GM12864 (cell line): ENCODE measurements around the gene WNT5A.

Source experiments
- DNase-seq: peaks from one replicate; pipeline ENCODE4 v3.0.0-alpha.2; 2011; ENCODE audit warnings: low read depth
- H3K4me3 ChIP-seq: 2 replicates; pipeline ENCODE4 v1.5.1; 2011; ENCODE audit warnings: mild to moderate bottlenecking, low read depth, low read length, control low read depth
- CTCF ChIP-seq: IDR thresholded peaks from 2 replicates; pipeline ENCODE4 v1.5.1; 2011; ENCODE audit warnings: low read depth, mild to moderate bottlenecking, moderate library complexity, low read length, control low read depth, inconsistent platforms; ENCODE audit errors: missing control alignments

The WNT5A gene

GRCh38 chr3:55516392-55517030 is 29.4 kb upstream of the WNT5A start:
- no peak for DNase-seq

DNA sequence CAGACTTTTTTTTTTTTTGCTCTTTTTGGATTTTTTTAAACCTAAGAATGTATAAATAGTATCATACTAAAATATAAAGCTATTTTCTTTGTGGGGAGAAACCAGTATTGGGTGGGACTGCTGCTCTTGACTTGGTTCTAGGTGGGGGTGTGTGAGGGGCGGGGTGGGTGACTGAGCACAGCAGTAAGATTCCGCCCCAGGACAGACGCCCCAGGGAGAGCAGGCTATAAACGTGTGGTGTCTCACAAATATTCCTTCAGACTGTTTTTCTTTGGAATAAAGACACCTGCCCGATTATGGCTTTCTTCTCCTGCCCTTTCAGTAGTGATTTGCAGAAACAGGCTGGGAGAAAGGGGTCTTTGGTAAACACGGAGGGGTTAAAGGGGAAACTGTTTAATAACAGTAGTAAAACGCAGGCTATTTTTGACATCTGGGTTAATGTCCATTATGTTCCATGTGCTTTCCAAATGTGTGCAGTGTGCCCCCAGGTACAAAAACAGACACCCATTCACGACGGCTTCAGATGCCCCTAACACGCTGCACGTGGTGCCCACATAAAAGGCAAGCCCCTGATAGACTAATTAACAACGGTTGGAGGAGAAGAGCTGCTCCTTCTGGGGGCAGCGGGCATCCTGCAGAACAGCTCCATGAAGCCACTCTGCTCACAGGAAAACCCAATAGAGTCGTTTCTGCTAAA is 28.6 kb upstream of the WNT5A start:
- TF ChIP-seq CTCF: no peak
- no peak overlapping the region for H3K4me3 ChIP-seq
- no peak for DNase-seq

More at GRCh38 chr3:55516392-55517030, 29.4 kb upstream of the WNT5A start:
- no peak for TF ChIP-seq CTCF
- H3K4me3 ChIP-seq: no peak overlapping the region

GRCh38 chr3:55514962-55515361 is 27.9 kb upstream of the WNT5A start:
- TF ChIP-seq CTCF: no peak
- no peak for DNase-seq
- H3K4me3 ChIP-seq: no peak overlapping the region

DNA sequence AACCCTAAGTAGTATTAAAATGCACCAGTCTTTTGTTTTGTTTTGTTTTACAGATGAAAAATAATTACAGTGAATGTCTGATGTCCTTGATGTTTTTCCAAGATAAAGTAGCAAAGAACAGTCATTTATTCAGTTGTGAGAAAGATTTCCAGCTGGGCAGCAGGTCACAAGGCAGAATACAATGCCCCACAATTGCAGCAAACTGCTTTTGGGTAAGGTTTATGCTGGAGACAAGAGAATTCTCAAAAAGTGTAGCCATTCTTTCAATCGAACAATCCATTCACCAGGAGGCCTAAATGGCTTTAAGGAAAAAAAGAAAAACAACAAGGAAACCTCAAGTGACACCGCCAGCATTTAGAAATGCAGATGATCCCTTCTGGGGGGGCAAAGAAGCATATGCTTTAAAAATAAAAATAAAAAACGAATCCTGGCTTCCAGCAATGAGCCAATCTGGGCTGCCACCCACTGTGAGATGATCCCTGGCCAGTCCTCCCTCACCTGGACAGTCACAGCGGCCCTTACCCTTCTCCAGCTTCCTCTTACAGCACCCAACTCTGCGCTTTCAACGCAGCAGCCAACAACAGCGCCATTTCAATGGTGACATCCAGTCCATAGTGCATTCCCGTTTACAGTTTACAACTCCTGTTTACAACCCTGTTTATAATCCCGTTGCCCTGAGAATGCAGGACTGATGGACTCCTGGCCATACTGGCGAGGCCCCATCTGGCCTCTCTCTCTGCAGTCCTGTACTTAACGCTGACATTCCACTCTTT is 25.7 kb upstream of the WNT5A start:
- no peak for TF ChIP-seq CTCF
- no peak for DNase-seq
- H3K4me3 ChIP-seq: no peak overlapping the region

GRCh38 chr3:55511895-55512570 is 24.9 kb upstream of the WNT5A start:
- no peak for TF ChIP-seq CTCF
- H3K4me3 ChIP-seq: no peak overlapping the region
- no peak for DNase-seq

- TF ChIP-seq CTCF: no peak
- no peak overlapping the region for H3K4me3 ChIP-seq
Measured at GRCh38 chr3:55508335-55508734, 21.2 kb upstream of the WNT5A start.

More at GRCh38 chr3:55508335-55508734, 21.2 kb upstream of the WNT5A start:
- DNase-seq: no peak
